ENCODE measurements around the gene SKP1.
A peak's percentile ranks its signal among the peaks of the same experiment; 100 is the strongest.

SKP1 gene

GRCh38 chr5:134135091-134135655 is 41.6 kb downstream of the SKP1 start:
- DNase-seq (ENCODE audit: low read depth), result no peak
- no peak for TF ChIP-seq CTCF (conservative IDR thresholded peaks at IDR 0.05; ENCODE audit: low read depth, low read length)
- no peak overlapping the region for H3K4me3 ChIP-seq (ENCODE audit: low read depth, low read length)

- TF ChIP-seq CTCF (conservative IDR thresholded peaks at IDR 0.05; ENCODE audit: low read depth, low read length), result no peak
- no peak overlapping the region for H3K4me3 ChIP-seq (ENCODE audit: low read depth, low read length)
- no peak for DNase-seq (ENCODE audit: low read depth)
These were observed 42.7 kb downstream of the SKP1 start for GRCh38 chr5:134133995-134134541.

- no peak overlapping the region for H3K4me3 ChIP-seq (ENCODE audit: low read depth, low read length)
- TF ChIP-seq CTCF (conservative IDR thresholded peaks at IDR 0.05; ENCODE audit: low read depth, low read length), result no peak
- no peak for DNase-seq (ENCODE audit: low read depth)
These were observed 43.4 kb downstream of the SKP1 start for GRCh38 chr5:134133188-134133994.

GRCh38 chr5:134132372-134133187 is 44.2 kb downstream of the SKP1 start:
- H3K4me3 ChIP-seq (ENCODE audit: low read depth, low read length), result no peak overlapping the region
- TF ChIP-seq CTCF (conservative IDR thresholded peaks at IDR 0.05; ENCODE audit: low read depth, low read length), result peak; percentile 9
- DNase-seq (ENCODE audit: low read depth), result no peak

- no peak for DNase-seq (ENCODE audit: low read depth)
- no peak overlapping the region for H3K4me3 ChIP-seq (ENCODE audit: low read depth, low read length)
- no peak for TF ChIP-seq CTCF (conservative IDR thresholded peaks at IDR 0.05; ENCODE audit: low read depth, low read length)
These were observed 45.0 kb downstream of the SKP1 start for GRCh38 chr5:134131578-134132350.

GRCh38 chr5:134131165-134131564 is 45.6 kb downstream of the SKP1 start:
- no peak for TF ChIP-seq CTCF (conservative IDR thresholded peaks at IDR 0.05; ENCODE audit: low read depth, low read length)
- no peak for DNase-seq (ENCODE audit: low read depth)
- no peak overlapping the region for H3K4me3 ChIP-seq (ENCODE audit: low read depth, low read length)

Measured in choroid plexus epithelial cell (primary cell).